ENCODE measurements around the gene MC3R.

MC3R gene

GRCh38 chr20:56247954-56248782 lies at the start of gene MC3R:
Gene MC3R, plus strand, starts transcription at chr20:56248732. Its CDS starts 112 bp downstream, at chr20:56248844.
- TF ChIP-seq CTCF (IDR thresholded peaks at IDR 0.05; ENCODE audit: low read depth, low read length, missing control alignments) = peak; percentile 57
- DNase-seq (ENCODE audit: extremely low read depth, low read depth) = no peak
- H3K4me3 ChIP-seq (replicated peaks; ENCODE audit: low read depth, low read length) = no peak within 1 kb of the TSS

GRCh38 chr20:56200456-56200855 lies 48.1 kb upstream of the MC3R start:
- no peak for DNase-seq (ENCODE audit: extremely low read depth, low read depth)
- H3K4me3 ChIP-seq (replicated peaks; ENCODE audit: low read depth, low read length) = no peak overlapping the region
- TF ChIP-seq CTCF (IDR thresholded peaks at IDR 0.05; ENCODE audit: low read depth, low read length, missing control alignments) = peak; percentile 45

- no peak for DNase-seq (ENCODE audit: extremely low read depth, low read depth)
- TF ChIP-seq CTCF (IDR thresholded peaks at IDR 0.05; ENCODE audit: low read depth, low read length, missing control alignments) = peak; percentile 26
- H3K4me3 ChIP-seq (replicated peaks; ENCODE audit: low read depth, low read length) = no peak overlapping the region
These were observed 45.9 kb upstream of the MC3R start for GRCh38 chr20:56202493-56203077.

- H3K4me3 ChIP-seq (replicated peaks; ENCODE audit: low read depth, low read length) = no peak overlapping the region
- TF ChIP-seq CTCF (IDR thresholded peaks at IDR 0.05; ENCODE audit: low read depth, low read length, missing control alignments) = no peak
- no peak for DNase-seq (ENCODE audit: extremely low read depth, low read depth)
These were observed 44.3 kb upstream of the MC3R start for GRCh38 chr20:56204206-56204605.

GRCh38 chr20:56205346-56205745 lies 43.2 kb upstream of the MC3R start:
- DNase-seq (ENCODE audit: extremely low read depth, low read depth) = no peak
- TF ChIP-seq CTCF (IDR thresholded peaks at IDR 0.05; ENCODE audit: low read depth, low read length, missing control alignments) = no peak
- no peak overlapping the region for H3K4me3 ChIP-seq (replicated peaks; ENCODE audit: low read depth, low read length)

- no peak overlapping the region for H3K4me3 ChIP-seq (replicated peaks; ENCODE audit: low read depth, low read length)
- TF ChIP-seq CTCF (IDR thresholded peaks at IDR 0.05; ENCODE audit: low read depth, low read length, missing control alignments) = no peak
- DNase-seq (ENCODE audit: extremely low read depth, low read depth) = no peak
These were observed 40.9 kb upstream of the MC3R start for GRCh38 chr20:56207656-56208055.
